ENCODE data around the gene F7. TPM values are rescaled to one million over a fixed set of nuclear protein-coding genes. Genes with fewer than 3 reads are reported as not detected.

The F7 gene
- polyA plus RNA-seq, 1 donor = 38.1 TPM

DNA sequence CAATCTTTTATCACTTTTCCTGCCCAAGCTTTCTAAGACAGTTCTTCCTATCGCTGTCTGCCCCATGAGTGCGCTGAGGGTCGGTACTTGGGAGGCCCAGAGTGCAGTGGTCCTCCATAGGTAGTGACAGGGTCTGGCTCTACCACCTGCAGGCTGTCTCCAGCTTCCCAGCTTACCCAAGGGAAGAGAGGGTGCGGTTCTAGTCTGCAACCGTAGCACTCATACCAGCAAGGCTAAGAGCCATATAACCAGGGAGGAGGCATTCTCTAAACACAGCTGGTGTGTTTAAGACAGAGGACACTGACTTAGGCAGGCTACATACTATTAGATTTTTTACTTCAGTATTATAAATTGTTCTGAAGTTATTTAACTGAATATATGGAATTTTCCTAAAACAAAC, 61.1 kb downstream of the F7 start:
- peaks cover 10% of the 10 kb centered on the region for H3K27me3 ChIP-seq (ENCODE audit: control insufficient read depth, insufficient read depth, low read length)
- H3K36me3 ChIP-seq (ENCODE audit: control insufficient read depth, insufficient read depth, low read length) = peaks cover 8% of the 10 kb centered on the region
- DNase-seq = no peak
- H3K4me1 ChIP-seq (ENCODE audit: control insufficient read depth, insufficient read depth, low read length) = peaks cover 16% of the 10 kb centered on the region
- WGBS (ENCODE audit: insufficient coverage, low lambda C conversion rate) = no CpG with 5 or more reads among the region's 5 CpGs
- no peak overlapping the region for H3K4me3 ChIP-seq (ENCODE audit: low read length)
- H3K9me3 ChIP-seq (ENCODE audit: control insufficient read depth, low read depth, low read length) = no peaks in the 10 kb centered on the region
- no peak overlapping the region for H3K27ac ChIP-seq (ENCODE audit: low read length)

DNA sequence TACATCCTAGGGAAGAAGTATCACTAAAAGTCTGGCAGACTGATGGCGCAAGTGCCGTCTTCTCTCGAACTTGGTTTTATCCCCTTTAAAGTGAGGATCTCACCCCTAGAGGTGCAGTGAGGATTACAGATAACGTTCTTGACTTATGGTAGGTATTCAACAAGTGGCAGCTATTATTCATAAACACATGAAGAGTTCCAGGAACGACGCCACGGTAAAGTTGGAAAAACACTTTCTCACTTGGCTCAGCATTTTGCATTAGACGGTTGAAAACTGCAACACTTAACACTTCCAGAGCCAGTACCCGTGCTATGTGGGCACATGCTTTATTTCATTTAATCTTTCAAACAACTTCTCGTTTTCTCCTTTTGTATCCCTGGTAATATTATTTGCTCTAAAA, 61.6 kb downstream of the F7 start:
- peaks cover 10% of the 10 kb centered on the region for H3K27me3 ChIP-seq (ENCODE audit: control insufficient read depth, insufficient read depth, low read length)
- WGBS (ENCODE audit: insufficient coverage, low lambda C conversion rate) = 79% methylated on average over 6 of the region's 10 CpGs
- no peak for DNase-seq
- peaks cover 13% of the 10 kb centered on the region for H3K36me3 ChIP-seq (ENCODE audit: control insufficient read depth, insufficient read depth, low read length)
- no peak overlapping the region for H3K4me3 ChIP-seq (ENCODE audit: low read length)
- H3K27ac ChIP-seq (ENCODE audit: low read length) = no peak overlapping the region
- no peaks in the 10 kb centered on the region for H3K9me3 ChIP-seq (ENCODE audit: control insufficient read depth, low read depth, low read length)
- H3K4me1 ChIP-seq (ENCODE audit: control insufficient read depth, insufficient read depth, low read length) = peaks cover 16% of the 10 kb centered on the region

DNA sequence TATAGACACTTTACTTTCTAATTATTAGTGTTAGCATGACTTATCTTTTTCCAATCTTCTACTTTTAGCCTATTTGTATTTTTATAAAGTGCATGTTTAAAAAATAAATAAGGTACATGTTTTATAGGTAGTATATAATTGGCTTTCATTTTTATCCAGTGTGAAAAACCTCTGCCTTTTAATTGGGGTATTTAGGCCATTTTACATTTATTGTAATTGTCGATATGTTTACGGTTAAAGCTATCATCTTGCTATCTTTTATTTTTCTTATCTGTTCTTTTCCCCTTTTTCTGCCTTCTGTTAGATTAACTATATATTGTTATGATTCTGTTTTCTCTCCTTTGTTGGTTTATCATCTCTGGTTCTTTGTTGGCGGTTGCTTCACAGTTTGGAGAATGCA, 62.0 kb downstream of the F7 start:
- H3K27me3 ChIP-seq (ENCODE audit: control insufficient read depth, insufficient read depth, low read length) = peaks cover 10% of the 10 kb centered on the region
- no peak overlapping the region for H3K27ac ChIP-seq (ENCODE audit: low read length)
- no peak for DNase-seq
- 100% methylated on average over 2 of the region's 3 CpGs for WGBS (ENCODE audit: insufficient coverage, low lambda C conversion rate)
- peaks cover 16% of the 10 kb centered on the region for H3K4me1 ChIP-seq (ENCODE audit: control insufficient read depth, insufficient read depth, low read length)
- peaks cover 16% of the 10 kb centered on the region for H3K36me3 ChIP-seq (ENCODE audit: control insufficient read depth, insufficient read depth, low read length)
- no peak overlapping the region for H3K4me3 ChIP-seq (ENCODE audit: low read length)
- H3K9me3 ChIP-seq (ENCODE audit: control insufficient read depth, low read depth, low read length) = no peaks in the 10 kb centered on the region

DNA sequence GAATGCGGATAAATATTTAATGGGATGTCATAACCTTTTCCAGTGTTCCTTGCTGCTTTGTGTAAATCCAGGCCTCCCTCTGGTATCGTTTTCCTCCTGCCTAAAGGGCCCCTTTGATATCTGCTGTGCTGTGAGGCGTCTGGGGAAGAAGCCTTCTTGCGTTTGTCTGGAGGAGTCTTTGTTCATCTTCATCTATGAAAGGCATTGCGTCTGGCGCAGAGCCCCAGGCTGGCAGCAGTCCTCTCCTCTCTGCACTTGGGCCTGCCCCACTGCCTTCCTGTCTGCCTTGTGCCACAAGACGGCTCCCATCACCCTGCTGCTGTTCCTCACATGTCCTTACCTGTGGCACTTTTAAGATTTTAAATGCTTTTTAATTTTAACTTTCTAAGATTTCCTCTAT, 62.6 kb downstream of the F7 start:
- peaks cover 18% of the 10 kb centered on the region for H3K36me3 ChIP-seq (ENCODE audit: control insufficient read depth, insufficient read depth, low read length)
- no CpG with 5 or more reads among the region's 7 CpGs for WGBS (ENCODE audit: insufficient coverage, low lambda C conversion rate)
- peaks cover 4% of the 10 kb centered on the region for H3K27me3 ChIP-seq (ENCODE audit: control insufficient read depth, insufficient read depth, low read length)
- no peak overlapping the region for H3K27ac ChIP-seq (ENCODE audit: low read length)
- no peak for DNase-seq
- H3K9me3 ChIP-seq (ENCODE audit: control insufficient read depth, low read depth, low read length) = no peaks in the 10 kb centered on the region
- peaks cover 12% of the 10 kb centered on the region for H3K4me1 ChIP-seq (ENCODE audit: control insufficient read depth, insufficient read depth, low read length)
- H3K4me3 ChIP-seq (ENCODE audit: low read length) = no peak overlapping the region

DNA sequence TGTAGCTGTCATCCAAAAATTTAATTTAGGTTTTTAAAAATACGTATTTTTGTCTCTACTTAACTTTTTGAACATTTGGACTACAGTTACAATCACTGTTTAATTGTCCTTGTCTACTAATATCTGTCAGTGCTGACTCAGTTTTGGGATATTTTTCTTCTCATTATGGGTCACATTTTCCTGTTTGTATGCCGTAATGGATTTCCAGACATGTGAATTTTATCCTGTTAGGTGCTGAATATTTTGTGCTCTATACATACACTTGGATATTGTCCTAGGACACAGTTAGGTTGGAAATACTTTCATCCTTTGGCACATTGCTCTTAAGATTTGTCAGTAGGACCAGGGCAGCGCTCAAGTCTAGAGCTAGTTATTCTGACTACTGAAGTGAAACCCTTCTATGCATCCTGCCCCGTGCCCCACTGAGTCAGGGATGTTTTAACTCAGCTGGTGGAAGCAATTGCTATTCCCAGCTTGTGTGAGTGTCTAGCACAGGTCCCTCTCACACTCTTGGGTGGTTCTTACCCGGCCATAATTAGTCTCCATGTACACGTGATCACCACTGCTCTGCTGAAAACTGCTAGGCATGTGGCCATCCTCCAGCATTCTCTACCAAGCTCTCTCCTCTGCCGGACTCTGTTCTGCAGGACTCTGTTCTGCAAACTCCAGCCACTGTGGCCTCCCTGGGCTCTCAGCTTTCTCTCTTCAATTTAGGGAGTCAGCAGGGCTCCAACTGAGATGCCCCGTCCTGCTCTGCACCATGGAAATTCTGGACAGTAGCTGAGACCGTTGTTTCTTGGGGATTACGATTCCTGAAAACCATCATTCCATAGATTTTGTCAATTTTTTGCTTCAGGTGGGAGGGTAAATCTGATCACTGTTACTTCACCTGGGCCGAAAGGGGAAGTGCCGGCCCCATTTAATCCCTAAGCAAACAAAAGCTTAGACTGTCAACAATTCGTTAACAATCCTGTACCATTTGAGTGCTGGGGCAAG, 64.0 kb downstream of the F7 start:
- H3K9me3 ChIP-seq (ENCODE audit: control insufficient read depth, low read depth, low read length) = no peaks in the 10 kb centered on the region
- 88% methylated on average over 1 of the region's 13 CpGs for WGBS (ENCODE audit: insufficient coverage, low lambda C conversion rate)
- H3K27ac ChIP-seq (ENCODE audit: low read length) = no peak overlapping the region
- no peaks in the 10 kb centered on the region for H3K27me3 ChIP-seq (ENCODE audit: control insufficient read depth, insufficient read depth, low read length)
- peaks cover 11% of the 10 kb centered on the region for H3K4me1 ChIP-seq (ENCODE audit: control insufficient read depth, insufficient read depth, low read length)
- DNase-seq = peak; percentile 21 to 58
- H3K36me3 ChIP-seq (ENCODE audit: control insufficient read depth, insufficient read depth, low read length) = peaks cover 24% of the 10 kb centered on the region
- H3K4me3 ChIP-seq (ENCODE audit: low read length) = no peak overlapping the region

Other genes starting within 250 kb of the F7 start
- gene MCF2L, start 136.6 kb upstream of the F7 start, polyA plus RNA-seq = 30.9 TPM
- gene F10, start 17.0 kb downstream of the F7 start, polyA plus RNA-seq = 125 TPM
- 1.0 TPM for gene PROZ, start 52.9 kb downstream of the F7 start, polyA plus RNA-seq
- gene PCID2, start 102.9 kb downstream of the F7 start, polyA plus RNA-seq = 52.0 TPM
- 78.4 TPM for gene CUL4A, start 103.8 kb downstream of the F7 start, polyA plus RNA-seq
- 215 TPM for gene LAMP1, start 191.4 kb downstream of the F7 start, polyA plus RNA-seq